ENCODE results near the gene TRMO. TPM values are rescaled to one million over a fixed set of nuclear protein-coding genes. Genes with fewer than 3 reads are reported as not detected.
A peak's percentile ranks its signal among the peaks of the same experiment; 100 is the strongest.
"Not testable (repeated sequence)": the region's sequence is repeated elsewhere in the genome, so short reads cannot be mapped to it uniquely, and the experiment has no call there.

TRMO gene
- total RNA-seq, 1 donor, result 23.9 TPM

- H3K4me2 ChIP-seq (ENCODE audit: insufficient read depth, low read length), result no peak overlapping the region
- H3K27me3 ChIP-seq (ENCODE audit: insufficient read depth, low read length), result no peaks in the 10 kb centered on the region
- H3K4me3 ChIP-seq (ENCODE audit: insufficient read depth, low read length), result no peak overlapping the region
- H3K79me2 ChIP-seq (ENCODE audit: insufficient read depth, low read length), result no peaks in the 10 kb centered on the region
- TF ChIP-seq, protein P1, sequence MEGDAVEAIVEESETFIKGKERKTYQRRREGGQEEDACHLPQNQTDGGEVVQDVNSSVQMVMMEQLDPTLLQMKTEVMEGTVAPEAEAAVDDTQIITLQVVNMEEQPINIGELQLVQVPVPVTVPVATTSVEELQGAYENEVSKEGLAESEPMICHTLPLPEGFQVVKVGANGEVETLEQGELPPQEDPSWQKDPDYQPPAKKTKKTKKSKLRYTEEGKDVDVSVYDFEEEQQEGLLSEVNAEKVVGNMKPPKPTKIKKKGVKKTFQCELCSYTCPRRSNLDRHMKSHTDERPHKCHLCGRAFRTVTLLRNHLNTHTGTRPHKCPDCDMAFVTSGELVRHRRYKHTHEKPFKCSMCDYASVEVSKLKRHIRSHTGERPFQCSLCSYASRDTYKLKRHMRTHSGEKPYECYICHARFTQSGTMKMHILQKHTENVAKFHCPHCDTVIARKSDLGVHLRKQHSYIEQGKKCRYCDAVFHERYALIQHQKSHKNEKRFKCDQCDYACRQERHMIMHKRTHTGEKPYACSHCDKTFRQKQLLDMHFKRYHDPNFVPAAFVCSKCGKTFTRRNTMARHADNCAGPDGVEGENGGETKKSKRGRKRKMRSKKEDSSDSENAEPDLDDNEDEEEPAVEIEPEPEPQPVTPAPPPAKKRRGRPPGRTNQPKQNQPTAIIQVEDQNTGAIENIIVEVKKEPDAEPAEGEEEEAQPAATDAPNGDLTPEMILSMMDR (IDR thresholded peaks at IDR 0.05; ENCODE audit: extremely low read depth, low read depth, low read length), result no peak
- H3K27ac ChIP-seq (ENCODE audit: low read depth, low read length), result no peak overlapping the region
- peak; percentile 48 for DNase-seq (ENCODE audit: insufficient read length, low spot score, missing footprints)
- H3K4me1 ChIP-seq (ENCODE audit: insufficient read depth, low read length), result peaks cover 11% of the 10 kb centered on the region
- H3K9me3 ChIP-seq (ENCODE audit: low read depth, low read length), result no peaks in the 10 kb centered on the region
- no peak overlapping the region for H2AFZ ChIP-seq (ENCODE audit: low read length)
- H4K20me1 ChIP-seq (ENCODE audit: insufficient read depth, low read length), result no peaks in the 10 kb centered on the region
- no peaks in the 10 kb centered on the region for H3K36me3 ChIP-seq (ENCODE audit: insufficient read depth, low read length)
Measured at GRCh38 chr9:97956331-97956730, 34.0 kb upstream of the TRMO start.

DNA sequence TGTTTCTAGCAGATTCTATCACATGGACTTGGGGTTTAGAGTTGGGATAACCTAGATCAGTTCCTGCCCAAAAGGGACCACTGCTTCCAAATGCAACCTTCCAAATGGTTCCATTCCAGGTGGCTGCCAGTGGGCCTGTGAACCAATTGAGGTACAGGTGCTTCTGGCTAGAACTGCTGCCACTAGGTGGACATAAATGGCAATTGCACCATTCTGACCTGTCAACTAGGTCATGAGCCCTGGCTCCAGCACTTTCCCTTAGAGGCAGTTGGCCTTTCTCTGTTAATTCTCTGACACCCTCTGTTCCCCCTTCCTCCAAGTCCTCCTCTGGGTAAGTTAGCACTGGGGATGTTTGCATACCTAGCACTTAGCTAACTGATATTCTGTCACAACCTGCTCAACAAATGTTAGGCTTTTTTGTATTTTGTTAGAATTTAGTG is 32.3 kb upstream of the TRMO start:
- no peaks in the 10 kb centered on the region for H3K27me3 ChIP-seq (ENCODE audit: insufficient read depth, low read length)
- H3K79me2 ChIP-seq (ENCODE audit: insufficient read depth, low read length), result no peaks in the 10 kb centered on the region
- H2AFZ ChIP-seq (ENCODE audit: low read length), result no peak overlapping the region
- H3K4me1 ChIP-seq (ENCODE audit: insufficient read depth, low read length), result peaks cover 11% of the 10 kb centered on the region
- H3K4me2 ChIP-seq (ENCODE audit: insufficient read depth, low read length), result no peak overlapping the region
- DNase-seq (ENCODE audit: insufficient read length, low spot score, missing footprints), result peak; percentile 79
- no peaks in the 10 kb centered on the region for H3K9me3 ChIP-seq (ENCODE audit: low read depth, low read length)
- H3K4me3 ChIP-seq (ENCODE audit: insufficient read depth, low read length), result no peak overlapping the region
- H4K20me1 ChIP-seq (ENCODE audit: insufficient read depth, low read length), result no peaks in the 10 kb centered on the region
- TF ChIP-seq, protein P1 (IDR thresholded peaks at IDR 0.05; ENCODE audit: extremely low read depth, low read depth, low read length), result peak; percentile 41
- H3K27ac ChIP-seq (ENCODE audit: low read depth, low read length), result no peak overlapping the region
- no peaks in the 10 kb centered on the region for H3K36me3 ChIP-seq (ENCODE audit: insufficient read depth, low read length)

- not testable (repeated sequence) for H3K4me1 ChIP-seq (ENCODE audit: insufficient read depth, low read length); H3K4me3 ChIP-seq (ENCODE audit: insufficient read depth, low read length); H2AFZ ChIP-seq (ENCODE audit: low read length); H3K79me2 ChIP-seq (ENCODE audit: insufficient read depth, low read length); H3K27ac ChIP-seq (ENCODE audit: low read depth, low read length); H4K20me1 ChIP-seq (ENCODE audit: insufficient read depth, low read length); DNase-seq (ENCODE audit: insufficient read length, low spot score, missing footprints); H3K36me3 ChIP-seq (ENCODE audit: insufficient read depth, low read length); H3K27me3 ChIP-seq (ENCODE audit: insufficient read depth, low read length); H3K4me2 ChIP-seq (ENCODE audit: insufficient read depth, low read length); H3K9me3 ChIP-seq (ENCODE audit: low read depth, low read length)
Measured at GRCh38 chr9:97950873-97951272, 28.6 kb upstream of the TRMO start.

GRCh38 chr9:97947094-97947493 is 24.8 kb upstream of the TRMO start:
- H3K4me2 ChIP-seq (ENCODE audit: insufficient read depth, low read length); H3K4me3 ChIP-seq (ENCODE audit: insufficient read depth, low read length); H3K36me3 ChIP-seq (ENCODE audit: insufficient read depth, low read length); H3K9me3 ChIP-seq (ENCODE audit: low read depth, low read length); H3K4me1 ChIP-seq (ENCODE audit: insufficient read depth, low read length); DNase-seq (ENCODE audit: insufficient read length, low spot score, missing footprints); H3K27ac ChIP-seq (ENCODE audit: low read depth, low read length); H4K20me1 ChIP-seq (ENCODE audit: insufficient read depth, low read length); H2AFZ ChIP-seq (ENCODE audit: low read length); H3K79me2 ChIP-seq (ENCODE audit: insufficient read depth, low read length): not testable (repeated sequence)
- peaks cover 22% of the 10 kb centered on the region for H3K27me3 ChIP-seq (ENCODE audit: insufficient read depth, low read length)

DNA sequence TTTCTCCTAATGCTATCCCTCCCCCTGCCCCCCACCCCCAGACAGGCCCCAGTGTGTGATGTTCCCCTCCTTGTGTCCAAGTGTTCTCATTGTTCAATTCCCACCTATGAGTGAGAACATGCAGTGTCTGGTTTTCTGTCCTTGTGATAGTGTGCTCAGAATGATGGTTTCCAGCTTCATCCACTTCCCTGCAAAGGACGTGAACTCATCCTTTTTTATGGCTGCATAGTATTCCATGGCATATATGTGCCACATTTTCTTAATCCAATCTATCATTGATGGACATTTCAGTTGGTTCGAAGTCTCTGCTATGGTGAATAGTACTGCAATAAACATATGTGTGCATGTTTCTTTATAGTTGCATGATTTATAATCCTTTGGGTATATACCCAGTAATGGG is 23.2 kb upstream of the TRMO start:
- not testable (repeated sequence) for DNase-seq (ENCODE audit: insufficient read length, low spot score, missing footprints); H4K20me1 ChIP-seq (ENCODE audit: insufficient read depth, low read length); H3K4me2 ChIP-seq (ENCODE audit: insufficient read depth, low read length); H3K79me2 ChIP-seq (ENCODE audit: insufficient read depth, low read length); H2AFZ ChIP-seq (ENCODE audit: low read length); H3K36me3 ChIP-seq (ENCODE audit: insufficient read depth, low read length); H3K4me1 ChIP-seq (ENCODE audit: insufficient read depth, low read length); H3K4me3 ChIP-seq (ENCODE audit: insufficient read depth, low read length); H3K9me3 ChIP-seq (ENCODE audit: low read depth, low read length); H3K27ac ChIP-seq (ENCODE audit: low read depth, low read length)
- H3K27me3 ChIP-seq (ENCODE audit: insufficient read depth, low read length), result peaks cover 36% of the 10 kb centered on the region

All from osteoblast (primary cell).